HG02571 (cell line): ENCODE results near the gene GIGYF1.
"Not testable (repeated sequence)": the region's sequence is repeated elsewhere in the genome, so short reads cannot be mapped to it uniquely, and the experiment has no call there.

ENCODE experiments used
- ATAC-seq: cut with Tn5 transposase; IDR thresholded peaks from one replicate; pipeline ENCODE4 v1.9.1; 2021; ENCODE audit warnings: mild to moderate bottlenecking, moderate library complexity; ENCODE audit not compliant: unreplicated experiment

Gene GIGYF1

GRCh38 chr7:100674411-100675104 is 19.5 kb downstream of the GIGYF1 start:
- no peak for ATAC-seq

DNA sequence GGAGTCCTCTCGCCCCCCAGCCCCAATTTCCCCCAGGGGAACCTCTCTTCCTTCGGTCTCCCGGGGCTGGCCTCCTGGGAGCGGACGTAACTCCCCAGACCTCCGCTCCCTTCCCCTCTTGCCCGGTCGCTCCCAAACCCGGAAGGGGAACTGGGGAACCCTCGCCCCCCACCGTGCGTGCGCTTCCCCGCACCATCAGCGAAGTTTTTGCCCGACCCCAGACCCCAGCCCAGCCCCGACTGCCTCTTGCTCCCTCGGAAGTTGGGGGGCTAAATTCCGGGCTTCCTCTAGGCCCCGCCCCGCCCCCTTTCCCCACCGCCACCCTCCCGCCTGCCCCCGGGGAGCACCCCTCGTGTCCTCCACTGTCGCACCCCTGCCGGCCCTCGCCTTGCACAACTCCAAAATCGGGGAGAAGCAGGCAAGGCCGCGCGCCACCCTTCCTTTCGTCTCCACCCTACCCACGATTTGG is 20.1 kb downstream of the GIGYF1 start:
- no peak for ATAC-seq

DNA sequence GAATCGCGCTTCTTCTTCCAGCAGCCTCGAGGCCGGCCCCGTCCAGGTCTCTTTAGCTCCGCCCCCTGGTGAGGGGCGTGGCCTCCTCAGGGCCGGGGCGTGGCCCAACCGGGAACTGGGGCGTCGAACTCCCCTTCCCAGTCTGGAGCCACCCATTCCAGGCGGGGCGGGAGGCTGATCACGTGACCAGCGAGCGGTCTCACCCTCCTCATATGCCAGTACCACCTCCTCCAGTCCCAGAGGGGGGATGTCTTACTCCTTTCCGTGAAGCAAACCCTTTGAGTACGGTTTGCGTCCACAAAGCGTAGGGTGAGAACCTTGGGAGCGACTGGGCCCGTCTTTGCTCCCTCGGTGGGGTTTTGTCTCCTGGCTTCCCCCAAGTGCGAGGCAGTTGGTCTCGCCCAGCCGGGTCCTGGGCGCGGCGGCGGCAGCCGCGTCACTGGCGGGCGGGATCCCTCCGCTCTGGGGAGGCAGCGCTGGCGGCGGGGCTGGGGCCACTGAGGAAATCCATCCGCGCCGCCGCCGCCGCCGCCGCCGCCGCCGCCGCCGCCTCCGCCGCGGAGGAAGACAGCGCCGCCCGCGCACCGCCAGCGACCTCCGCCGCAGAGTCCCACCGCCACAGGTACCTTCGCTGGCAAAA is 20.6 kb downstream of the GIGYF1 start, which contains the start of gene GNB2:
GNB2 (plus strand) TSS at position 439 of the 640 bp plus-strand sequence. CDS start 2,526 bp downstream, outside the sequence.
- ATAC-seq: peak; percentile 52

DNA sequence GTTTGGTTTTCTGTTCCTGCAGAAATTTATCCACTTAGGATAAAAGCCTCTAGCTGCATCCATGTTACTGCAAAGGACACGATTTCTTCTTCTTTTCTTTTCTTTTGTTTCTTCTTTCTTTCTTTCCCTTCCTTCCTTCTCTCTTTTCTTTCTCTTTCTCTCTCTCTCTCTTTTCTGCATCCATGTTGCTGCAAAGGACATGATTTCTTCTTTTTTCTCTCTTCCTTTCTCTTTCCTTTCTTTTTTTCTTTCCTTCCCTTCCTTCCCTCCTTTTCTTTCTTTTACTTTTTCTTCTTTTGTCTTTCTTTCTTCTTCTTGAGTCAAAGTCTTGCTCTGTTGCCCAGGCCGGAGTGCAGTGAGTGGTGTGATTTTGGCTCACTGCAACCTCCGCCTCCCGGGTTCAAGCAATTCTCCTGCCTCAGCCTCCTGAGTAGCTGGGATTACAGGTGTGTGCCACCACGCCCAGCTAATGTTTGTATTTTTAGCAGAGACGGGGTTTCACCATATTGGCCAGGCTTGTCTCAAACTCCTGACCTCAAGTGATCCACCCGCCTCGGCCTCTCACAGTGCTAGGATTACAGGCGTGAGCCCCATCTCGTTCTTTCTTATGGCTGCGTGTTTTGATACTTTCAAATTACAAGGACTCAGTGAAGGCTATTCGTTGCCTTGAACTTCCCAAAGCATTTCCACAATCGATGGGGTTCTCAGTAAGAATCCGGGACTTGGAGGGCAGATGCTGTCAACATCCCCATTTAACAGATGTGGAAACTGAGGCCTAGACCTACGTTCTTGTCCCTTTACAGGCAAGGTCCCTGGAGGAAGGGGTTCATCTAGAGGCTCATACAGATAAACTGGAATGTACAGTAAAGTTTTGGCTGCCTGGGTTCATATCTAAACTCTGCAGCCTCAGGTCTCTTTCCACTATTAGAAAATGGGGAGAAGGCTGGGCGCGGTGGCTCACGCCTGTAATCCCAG is 22.4 kb downstream of the GIGYF1 start:
- no peak for ATAC-seq

DNA sequence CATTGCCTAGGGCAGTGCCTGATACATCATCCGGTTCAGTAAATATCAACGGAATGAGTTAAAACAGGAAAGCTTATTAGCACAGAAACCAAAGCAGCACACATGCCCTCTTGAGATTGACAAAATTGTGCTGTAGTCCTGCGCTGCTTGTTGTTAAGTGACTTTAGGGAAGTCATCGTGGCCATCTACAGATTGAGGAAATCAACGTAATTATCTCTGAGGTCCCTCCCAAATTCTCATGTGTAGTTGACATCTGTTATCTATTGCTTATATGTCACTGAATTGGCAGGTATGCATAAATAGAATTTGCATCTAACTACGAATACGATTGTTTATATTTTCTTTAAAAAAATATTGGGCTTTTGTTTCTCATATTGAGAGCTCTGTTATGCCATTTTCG is 24.0 kb downstream of the GIGYF1 start:
- ATAC-seq: no peak

GRCh38 chr7:100669106-100669505 is 24.9 kb downstream of the GIGYF1 start:
- ATAC-seq: not testable (repeated sequence)

DNA sequence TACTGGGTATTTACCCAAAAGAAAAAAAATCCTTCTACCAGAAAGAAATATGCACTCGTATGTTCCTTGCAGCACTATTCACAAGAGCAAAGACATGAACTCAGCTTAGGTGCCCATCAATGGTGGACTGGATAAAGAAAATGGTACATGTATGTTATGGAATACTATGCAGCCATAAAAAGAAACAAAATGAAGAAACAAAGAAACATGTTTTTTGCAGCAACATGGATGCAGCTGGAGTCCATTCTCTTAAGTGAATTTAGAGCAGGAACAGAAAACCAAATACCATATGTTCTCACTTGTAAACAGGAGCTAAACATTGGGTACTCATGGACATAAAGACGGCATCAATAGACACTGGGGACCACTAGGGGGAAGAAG is 26.0 kb downstream of the GIGYF1 start:
- ATAC-seq: no peak

DNA sequence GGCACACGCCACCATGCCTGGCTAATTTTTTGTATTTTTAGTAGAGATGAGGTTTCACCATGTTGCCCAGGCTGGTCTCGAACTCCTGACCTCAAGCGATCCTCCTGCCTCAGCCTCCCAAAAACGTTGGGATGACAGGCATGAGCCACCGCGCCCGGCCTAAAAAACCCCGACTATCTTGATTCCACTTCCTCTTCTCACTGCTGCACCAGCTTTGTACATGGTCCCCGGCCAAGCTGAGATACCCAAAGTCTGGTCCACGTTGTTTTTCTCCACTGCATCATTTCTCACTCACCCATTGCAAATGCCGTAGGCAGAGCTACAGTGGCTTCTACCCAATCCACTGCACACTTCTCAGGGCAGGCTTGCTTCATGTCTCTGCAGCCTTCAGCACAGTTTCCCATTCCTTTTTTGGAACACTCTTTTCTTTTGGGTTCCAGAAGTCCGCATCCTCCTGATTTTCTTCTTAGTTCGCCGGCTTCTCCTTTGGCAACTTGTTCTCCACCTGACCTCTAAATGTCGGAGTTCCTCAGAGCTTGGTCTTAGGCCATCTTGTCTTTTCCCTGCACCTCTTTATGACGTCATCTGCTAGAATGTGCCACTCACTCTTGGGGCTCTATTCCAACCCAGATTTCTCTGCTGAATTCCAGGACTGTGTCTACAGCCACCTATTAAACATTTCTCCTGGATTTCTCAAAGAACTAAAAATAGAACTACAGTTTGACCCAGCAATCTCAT is 26.6 kb downstream of the GIGYF1 start:
- no peak for ATAC-seq

DNA sequence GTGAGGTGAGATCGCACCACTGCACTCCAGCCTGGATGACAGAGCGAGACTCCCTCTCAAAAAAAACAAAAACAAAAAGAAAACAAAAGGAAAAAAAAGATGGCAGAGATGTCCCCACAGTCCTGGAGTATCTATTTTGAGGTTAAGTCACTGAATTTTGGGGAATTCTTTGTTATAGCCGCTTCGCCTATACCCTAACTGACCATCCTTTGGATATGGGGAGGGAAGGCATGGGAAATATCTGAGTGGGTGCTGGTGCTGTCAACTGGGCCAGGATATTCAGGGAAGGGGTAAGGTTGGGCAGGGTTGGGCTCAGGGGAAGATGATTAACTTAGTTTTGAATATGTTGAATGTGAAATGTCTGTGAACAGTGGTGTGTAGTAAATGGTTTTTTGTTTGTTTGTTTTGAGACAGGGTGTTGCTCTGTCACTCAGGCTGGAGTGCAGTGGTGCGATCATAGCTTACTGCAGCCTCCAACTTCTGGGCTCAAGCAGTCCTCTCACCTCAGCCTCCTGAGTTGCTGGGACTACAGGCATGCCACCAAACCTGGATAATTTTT is 28.8 kb downstream of the GIGYF1 start:
- no peak for ATAC-seq

GRCh38 chr7:100662194-100662776 is 31.8 kb downstream of the GIGYF1 start:
- not testable (repeated sequence) for ATAC-seq

DNA sequence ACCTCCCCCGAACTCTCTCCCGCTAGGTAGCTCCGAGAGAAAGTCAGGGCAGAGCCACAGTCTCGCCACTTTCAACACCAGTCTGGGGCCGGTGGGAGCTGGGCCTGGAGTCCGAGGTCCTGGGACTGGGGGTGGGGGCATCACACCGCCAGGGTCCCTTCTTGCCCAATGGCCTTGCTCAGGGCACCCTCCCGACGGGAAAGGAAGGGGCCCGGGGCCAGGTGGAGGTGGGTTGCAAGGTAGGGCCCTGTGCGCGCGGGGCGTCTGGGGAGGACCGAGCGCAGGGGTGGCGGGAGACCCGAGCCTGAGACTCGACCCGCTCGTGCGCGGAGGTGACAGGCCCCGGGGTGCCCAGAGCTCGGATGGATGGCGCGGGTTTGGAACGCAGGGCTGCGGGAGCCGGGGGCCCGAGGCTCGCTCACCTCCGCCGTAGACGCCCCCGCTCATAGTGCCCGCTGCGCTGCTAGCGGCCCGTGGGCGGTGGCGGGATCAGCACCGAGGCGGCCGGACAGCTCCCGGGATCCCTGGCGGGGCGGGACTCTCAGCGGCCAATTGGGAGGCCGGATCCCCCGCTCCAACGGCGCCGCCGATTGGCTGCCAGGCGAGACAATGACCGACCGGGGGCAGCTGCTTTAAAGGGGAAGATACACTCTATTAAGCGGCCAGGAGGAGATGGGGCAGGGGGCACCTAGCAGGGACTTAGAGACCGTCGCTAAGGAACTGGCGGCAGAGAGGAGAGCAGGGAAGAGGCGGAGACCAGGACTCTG is 38.0 kb downstream of the GIGYF1 start, which contains the start of gene ACTL6B:
ACTL6B (minus strand) TSS at position 541 of the 767 bp plus-strand sequence; CDS start at position 447, 94 bp downstream.
- ATAC-seq: no peak

DNA sequence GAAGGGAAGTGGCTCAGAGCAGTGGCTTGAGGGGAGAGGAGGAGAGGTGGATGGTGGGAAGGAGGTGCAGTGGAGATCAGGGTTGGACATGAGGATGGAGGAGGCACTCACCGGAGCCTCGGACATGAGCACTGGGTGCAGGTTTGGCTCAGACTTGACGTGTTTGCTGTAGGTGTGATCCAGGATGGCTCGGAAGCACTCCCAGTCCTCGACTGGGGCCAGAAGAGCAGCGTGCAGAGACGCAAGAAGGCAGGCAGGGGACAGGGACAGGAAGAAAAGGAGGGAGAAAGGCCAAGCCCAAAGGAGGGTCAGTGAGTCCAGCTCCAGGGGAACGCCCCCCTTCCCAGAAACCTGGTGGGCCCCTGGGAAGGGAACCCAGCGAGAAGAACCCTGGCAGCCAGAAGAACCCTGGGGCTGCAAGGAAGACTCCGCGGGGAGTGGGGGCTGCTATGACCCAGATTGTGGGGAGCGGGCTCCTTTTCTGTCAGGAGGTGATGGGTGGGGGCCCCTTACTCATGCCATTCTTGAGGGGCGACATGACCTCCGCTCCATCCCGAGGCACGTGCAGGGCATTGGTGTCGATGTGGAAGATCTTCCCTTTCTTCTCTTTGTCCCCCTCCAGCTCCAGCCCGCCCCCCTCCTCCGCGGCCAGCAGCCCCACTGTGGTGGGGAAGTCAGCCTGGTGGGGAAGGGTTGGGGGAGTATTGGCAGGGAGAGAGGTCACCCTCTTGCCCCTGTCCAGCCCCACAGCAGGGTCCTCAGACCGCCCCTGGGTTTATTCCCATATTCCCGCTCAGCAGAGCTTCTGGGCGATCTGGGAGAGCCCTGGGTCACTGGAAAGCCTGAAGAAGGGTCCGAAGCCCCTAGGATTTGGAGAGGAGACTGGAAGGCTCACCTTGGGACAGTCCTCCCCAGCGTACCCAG is 38.9 kb downstream of the GIGYF1 start:
- no peak for ATAC-seq

DNA sequence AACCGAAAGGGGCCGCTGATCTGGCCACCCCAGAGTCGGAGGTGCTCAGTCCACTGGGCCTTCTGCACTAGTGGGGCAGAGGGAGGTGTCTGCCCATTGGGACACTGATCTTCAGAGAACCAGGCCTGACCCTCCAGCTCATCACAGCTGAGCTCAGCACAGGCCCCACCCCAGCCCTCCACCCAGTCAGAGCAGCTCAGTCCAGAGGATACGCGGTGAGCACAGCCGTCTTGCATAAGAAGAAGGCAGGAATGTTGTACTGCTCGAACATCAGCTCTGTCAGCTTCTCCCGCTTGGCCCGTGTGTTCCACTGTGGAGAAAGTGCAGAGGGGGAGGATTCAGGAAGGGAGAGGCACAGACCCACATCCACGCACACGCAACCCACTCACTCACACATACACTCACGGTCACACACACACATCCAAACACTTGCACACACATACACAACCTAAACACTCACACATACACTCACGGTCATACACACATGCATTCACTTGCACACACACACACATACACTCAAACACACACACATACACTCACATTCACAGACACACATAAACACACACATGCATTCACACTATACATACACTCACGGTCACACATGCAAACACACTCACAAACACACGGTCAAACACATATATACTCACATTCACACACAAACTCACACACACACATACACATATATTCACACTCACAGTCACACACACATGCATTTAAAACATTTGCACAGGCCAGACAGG is 44.1 kb downstream of the GIGYF1 start:
- no peak for ATAC-seq

DNA sequence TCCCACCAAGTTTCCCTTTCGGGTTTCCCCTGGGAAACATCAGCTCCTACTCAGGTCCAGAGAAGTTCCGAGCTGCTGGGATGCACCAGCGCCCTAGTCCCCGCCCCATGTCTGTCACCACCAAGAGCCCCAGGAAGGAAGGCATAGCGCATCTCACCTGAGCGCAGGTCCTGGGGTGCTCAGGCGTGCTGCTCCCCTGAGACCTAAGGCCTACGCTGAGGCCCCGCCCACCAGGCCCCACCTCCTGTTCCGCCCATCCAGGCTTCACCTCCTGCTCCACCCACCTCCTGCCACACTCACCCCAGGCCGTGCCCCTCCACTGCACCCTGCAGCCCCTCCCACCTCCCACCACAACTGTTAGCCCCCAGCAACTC is 51.5 kb downstream of the GIGYF1 start:
- ATAC-seq: no peak

- ATAC-seq: no peak
Observed at GRCh38 chr7:100641860-100642533, 52.1 kb downstream of the GIGYF1 start.

GRCh38 chr7:100641463-100641859 is 52.6 kb downstream of the GIGYF1 start, which contains the start of gene TFR2:
Gene TFR2 (minus strand): TSS chr7:100641552. CDS start chr7:100641509, 43 bp downstream.
- ATAC-seq: no peak
